MM.1S (cell line): ENCODE results near the gene CLIC5.

ENCODE experiments used
- DNase-seq: peaks from one replicate; pipeline ENCODE4 v3.0.0-alpha.2; 2015
- H2AFZ ChIP-seq: fragments of 300-600 bp; sonication (generic); 2 replicates; pipeline ENCODE4 v1.6.0; 2016; ENCODE audit warnings: antibody characterized with exemption, low read length
- H3F3A ChIP-seq: fragments of 300-600 bp; sonication (generic); 2 replicates; pipeline ENCODE4 v1.6.1; 2016; ENCODE audit warnings: mild to moderate bottlenecking, antibody characterized with exemption, low read length, moderate library complexity, mixed read lengths; ENCODE audit not compliant: insufficient read depth
- H3K27ac ChIP-seq: fragments of 300-600 bp; sonication (generic); 2 replicates; pipeline ENCODE4 v1.5.1; 2016; ENCODE audit warnings: mild to moderate bottlenecking, low read length
- H3K27me3 ChIP-seq: fragments of 300-600 bp; sonication (generic); replicated peaks from 2 replicates; pipeline ENCODE4 v1.6.0; 2016; ENCODE audit warnings: low read length; ENCODE audit not compliant: insufficient read depth
- H3K36me3 ChIP-seq: fragments of 300-600 bp; sonication (generic); replicated peaks from 2 replicates; pipeline ENCODE4 v1.6.1; 2016; ENCODE audit warnings: mild to moderate bottlenecking, low read length, mixed read lengths; ENCODE audit not compliant: insufficient read depth
- H3K4me1 ChIP-seq: fragments of 300-600 bp; sonication (generic); 2 replicates; pipeline ENCODE4 v1.6.1; 2016; ENCODE audit warnings: low read length, mixed read lengths
- H3K4me2 ChIP-seq: fragments of 300-600 bp; sonication (generic); 2 replicates; pipeline ENCODE4 v1.6.0; 2016; ENCODE audit warnings: low read depth, low read length
- H3K4me3 ChIP-seq: fragments of 300-600 bp; sonication (generic); 2 replicates; pipeline ENCODE4 v1.5.1; 2016; ENCODE audit warnings: low read length, mixed read lengths
- H3K79me2 ChIP-seq: fragments of 300-600 bp; sonication (generic); 2 replicates; pipeline ENCODE4 v1.6.1; 2016; ENCODE audit warnings: mixed run types, low read length, mixed read lengths
- H3K9ac ChIP-seq: fragments of 300-600 bp; sonication (generic); 2 replicates; pipeline ENCODE4 v1.6.1; 2016; ENCODE audit warnings: low read length, mixed read lengths
- H3K9me2 ChIP-seq: fragments of 300-600 bp; sonication (generic); replicated peaks from 2 replicates; pipeline ENCODE4 v1.6.1; 2016; ENCODE audit warnings: mild to moderate bottlenecking, low read length, mixed read lengths; ENCODE audit not compliant: insufficient read depth
- H3K9me3 ChIP-seq: fragments of 300-600 bp; sonication (generic); replicated peaks from 2 replicates; pipeline ENCODE4 v1.6.1; 2016; ENCODE audit warnings: mild to moderate bottlenecking, low read length, mixed read lengths; ENCODE audit not compliant: insufficient read depth
- H4K20me1 ChIP-seq: fragments of 300-600 bp; sonication (generic); 2 replicates; pipeline ENCODE4 v1.6.1; 2016; ENCODE audit warnings: mild to moderate bottlenecking, low read length, moderate library complexity, mixed read lengths; ENCODE audit not compliant: insufficient read depth
- EZH2 ChIP-seq: fragments of 300-600 bp; sonication (generic); optimal IDR thresholded peaks from 2 replicates; pipeline ENCODE3; 2017; ENCODE audit warnings: low read depth, mild to moderate bottlenecking, antibody characterized with exemption, low read length, mixed read lengths
- EZH2phosphoT487 ChIP-seq: fragments of 300-600 bp; sonication (generic); IDR thresholded peaks from 2 replicates; pipeline ENCODE4 v1.6.1; 2018; ENCODE audit warnings: antibody characterized with exemption, low read length
- TF ChIP-seq, protein P1 (sequence below): fragments of 300-600 bp; sonication (generic); IDR thresholded peaks from 2 replicates; pipeline ENCODE4 v1.5.1; 2016; ENCODE audit warnings: antibody characterized with exemption, low read length, mixed read lengths

Gene CLIC5

GRCh38 chr6:45964300-45964699 lies 51.4 kb downstream of the CLIC5 start:
- no peaks in the 10 kb centered on the region for H3K79me2 ChIP-seq
- TF ChIP-seq EZH2 (no peak), EZH2phosphoT487 (no peak)
- TF ChIP-seq, protein P1, sequence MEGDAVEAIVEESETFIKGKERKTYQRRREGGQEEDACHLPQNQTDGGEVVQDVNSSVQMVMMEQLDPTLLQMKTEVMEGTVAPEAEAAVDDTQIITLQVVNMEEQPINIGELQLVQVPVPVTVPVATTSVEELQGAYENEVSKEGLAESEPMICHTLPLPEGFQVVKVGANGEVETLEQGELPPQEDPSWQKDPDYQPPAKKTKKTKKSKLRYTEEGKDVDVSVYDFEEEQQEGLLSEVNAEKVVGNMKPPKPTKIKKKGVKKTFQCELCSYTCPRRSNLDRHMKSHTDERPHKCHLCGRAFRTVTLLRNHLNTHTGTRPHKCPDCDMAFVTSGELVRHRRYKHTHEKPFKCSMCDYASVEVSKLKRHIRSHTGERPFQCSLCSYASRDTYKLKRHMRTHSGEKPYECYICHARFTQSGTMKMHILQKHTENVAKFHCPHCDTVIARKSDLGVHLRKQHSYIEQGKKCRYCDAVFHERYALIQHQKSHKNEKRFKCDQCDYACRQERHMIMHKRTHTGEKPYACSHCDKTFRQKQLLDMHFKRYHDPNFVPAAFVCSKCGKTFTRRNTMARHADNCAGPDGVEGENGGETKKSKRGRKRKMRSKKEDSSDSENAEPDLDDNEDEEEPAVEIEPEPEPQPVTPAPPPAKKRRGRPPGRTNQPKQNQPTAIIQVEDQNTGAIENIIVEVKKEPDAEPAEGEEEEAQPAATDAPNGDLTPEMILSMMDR, result no peak
- H3K9ac ChIP-seq, result no peak overlapping the region
- no peak overlapping the region for H3K4me2 ChIP-seq
- no peaks in the 10 kb centered on the region for H3K9me2 ChIP-seq
- H3K27me3 ChIP-seq, result no peaks in the 10 kb centered on the region
- no peaks in the 10 kb centered on the region for H4K20me1 ChIP-seq
- no peak overlapping the region for H3K4me3 ChIP-seq
- no peaks in the 10 kb centered on the region for H3K36me3 ChIP-seq
- no peaks in the 10 kb centered on the region for H3F3A ChIP-seq
- no peaks in the 10 kb centered on the region for H3K9me3 ChIP-seq
- DNase-seq, result no peak
- H3K27ac ChIP-seq, result no peak overlapping the region
- no peak overlapping the region for H2AFZ ChIP-seq
- peaks cover 19% of the 10 kb centered on the region for H3K4me1 ChIP-seq

GRCh38 chr6:45963896-45964295 lies 51.8 kb downstream of the CLIC5 start:
- Histone ChIP-seq H3K9ac (no peak overlapping the region), H3K4me2 (no peak overlapping the region), H3F3A (no peaks in the 10 kb centered on the region), H3K4me3 (no peak overlapping the region), H3K9me3 (no peaks in the 10 kb centered on the region), H3K27me3 (no peaks in the 10 kb centered on the region), H3K4me1 (peaks cover 19% of the 10 kb centered on the region), H3K27ac (no peak overlapping the region), H4K20me1 (no peaks in the 10 kb centered on the region), H3K9me2 (no peaks in the 10 kb centered on the region), H3K36me3 (no peaks in the 10 kb centered on the region), H3K79me2 (no peaks in the 10 kb centered on the region), H2AFZ (no peak overlapping the region)
- no peak for TF ChIP-seq EZH2phosphoT487
- TF ChIP-seq EZH2, result no peak
- TF ChIP-seq, protein P1, result no peak
- DNase-seq, result no peak

- H3F3A ChIP-seq, result no peaks in the 10 kb centered on the region
- H3K4me3 ChIP-seq, result no peak overlapping the region
- H4K20me1 ChIP-seq, result no peaks in the 10 kb centered on the region
- H3K79me2 ChIP-seq, result no peaks in the 10 kb centered on the region
- no peaks in the 10 kb centered on the region for H3K36me3 ChIP-seq
- no peak overlapping the region for H3K4me2 ChIP-seq
- no peak for DNase-seq
- H3K9me3 ChIP-seq, result no peaks in the 10 kb centered on the region
- H3K9ac ChIP-seq, result no peak overlapping the region
- TF ChIP-seq EZH2phosphoT487, result no peak
- no peak for TF ChIP-seq EZH2
- TF ChIP-seq, protein P1, result no peak
- H3K4me1 ChIP-seq, result peaks cover under 1% of the 10 kb centered on the region; the same call in 1 of the 2 replicates
- H2AFZ ChIP-seq, result no peak overlapping the region
- H3K27ac ChIP-seq, result no peak overlapping the region
- H3K27me3 ChIP-seq, result no peaks in the 10 kb centered on the region
- no peaks in the 10 kb centered on the region for H3K9me2 ChIP-seq
Observed at GRCh38 chr6:45961125-45961524, 54.5 kb downstream of the CLIC5 start.
